ENCODE data around the gene C1orf35. TPM values are rescaled to one million over a fixed set of nuclear protein-coding genes. Genes with fewer than 3 reads are reported as not detected.

C1orf35 gene
- total and polyA plus RNA-seq, 9 of the 15 experiments (the other 6 are each of a cell fraction or from before 2014, with no cell fraction given), result 3.2 to 48.7 (median 12.5) TPM

GRCh38 chr1:228102791-228103620 is at the start of gene C1orf35 (continued):
- TF ChIP-seq CXXC5 (CRISPR knock-in tag; IDR thresholded peaks at IDR 0.05), result peak; percentile 99
- TF ChIP-seq NFXL1 (CRISPR knock-in tag; IDR thresholded peaks at IDR 0.05), result no peak
- peak; percentile 72; the same call in 1 of the 2 replicates for TF ChIP-seq KLF13 (tag; IDR thresholded peaks at IDR 0.05; ENCODE audit: borderline replicate concordance, low read depth)
- TF ChIP-seq RNF219 (CRISPR knock-in tag; IDR thresholded peaks at IDR 0.05), result no peak
- peak in 1 of 2 experiments; percentile 80; a peak in 1 of 4 replicates for TF ChIP-seq CSDE1 (IDR thresholded peaks at IDR 0.05)
- TF ChIP-seq ZNF57 (CRISPR knock-in tag; IDR thresholded peaks at IDR 0.05), result no peak
- TF ChIP-seq MXI1 (IDR thresholded peaks at IDR 0.05; ENCODE audit: low read depth, low read length), result peak; percentile 65
- TF ChIP-seq FOXK1 (CRISPR knock-in tag; IDR thresholded peaks at IDR 0.05; ENCODE audit: borderline replicate concordance), result peak; percentile 86; the same call in 1 of the 2 replicates
- TF ChIP-seq FOSL1 (tag; conservative IDR thresholded peaks at IDR 0.05), result 0 out of 2 replicates have a peak, but pooled peaks have one; percentile 19
- peak; percentile 77; the same call in 1 of the 2 replicates for TF ChIP-seq GABPB1 (CRISPR knock-in tag; IDR thresholded peaks at IDR 0.05)
- no peak for TF ChIP-seq HNRNPK (IDR thresholded peaks at IDR 0.05; ENCODE audit: low read depth, low read length, poor library complexity, severe bottlenecking)
- peak; percentile 75 for TF ChIP-seq SAP30 (IDR thresholded peaks at IDR 0.05; ENCODE audit: borderline replicate concordance, insufficient read depth, low read depth, low read length, poor library complexity, severe bottlenecking)
- TF ChIP-seq ZBTB26 (CRISPR knock-in tag; IDR thresholded peaks at IDR 0.05), result no peak
- TF ChIP-seq STAT5A (IDR thresholded peaks at IDR 0.05; ENCODE audit: borderline replicate concordance, low read length), result no peak
- TF ChIP-seq FOXA3 (CRISPR knock-in tag; conservative IDR thresholded peaks at IDR 0.05 in 1 of 2, IDR thresholded peaks at IDR 0.05 in 1 of 2), result peak in 1 of 2 experiments; percentile 87; a peak in 2 of 4 replicates
- peak; percentile 76 for TF ChIP-seq VEZF1 (CRISPR knock-in tag; IDR thresholded peaks at IDR 0.05)
- peak; percentile 98 for TF ChIP-seq NBN (IDR thresholded peaks at IDR 0.05; ENCODE audit: low read depth)
- TF ChIP-seq RBM22 (IDR thresholded peaks at IDR 0.05; ENCODE audit: low read depth, low read length, poor library complexity, severe bottlenecking), result peak; percentile 13
- TF ChIP-seq MXD1 (CRISPR knock-in tag; IDR thresholded peaks at IDR 0.05; ENCODE audit: borderline replicate concordance, poor library complexity, severe bottlenecking), result peak; percentile 4
